Fibroblast of peridontal ligament (primary cell): ENCODE data around the gene PLEKHM3.
"Not testable (repeated sequence)": the region's sequence is repeated elsewhere in the genome, so short reads cannot be mapped to it uniquely, and the experiment has no call there.

Experiments
- DNase-seq: peaks from one replicate; pipeline ENCODE4 v3.0.0-alpha.2; 2010; ENCODE audit errors: extremely low read depth

Gene PLEKHM3

GRCh38 chr2:207950063-207950760, 75.1 kb downstream of the PLEKHM3 start:
- DNase-seq: no peak

- not testable (repeated sequence) for DNase-seq
Observed at GRCh38 chr2:207949245-207949644, 76.1 kb downstream of the PLEKHM3 start.

- DNase-seq: no peak
Observed at GRCh38 chr2:207944979-207945600, 80.2 kb downstream of the PLEKHM3 start.

- no peak for DNase-seq
Observed at GRCh38 chr2:207944334-207944733, 81.0 kb downstream of the PLEKHM3 start.

- DNase-seq: no peak
Observed at GRCh38 chr2:207939342-207940108, 85.8 kb downstream of the PLEKHM3 start.

- no peak for DNase-seq
Observed at GRCh38 chr2:207938886-207939285, 86.4 kb downstream of the PLEKHM3 start.

- DNase-seq: no peak
Observed at GRCh38 chr2:207938415-207938814, 86.9 kb downstream of the PLEKHM3 start.

- DNase-seq: peak; percentile 33
Observed at GRCh38 chr2:207937823-207938222, 87.5 kb downstream of the PLEKHM3 start.

- no peak for DNase-seq
Observed at GRCh38 chr2:207937253-207937652, 88.1 kb downstream of the PLEKHM3 start.

- no peak for DNase-seq
Observed at GRCh38 chr2:207936380-207936779, 88.9 kb downstream of the PLEKHM3 start.

GRCh38 chr2:207935991-207936370, 89.3 kb downstream of the PLEKHM3 start:
- no peak for DNase-seq

GRCh38 chr2:207935121-207935990, 90.0 kb downstream of the PLEKHM3 start:
- DNase-seq: peak; percentile 21

- no peak for DNase-seq
Observed at GRCh38 chr2:207934720-207935119, 90.6 kb downstream of the PLEKHM3 start.

GRCh38 chr2:207933396-207934065, 91.8 kb downstream of the PLEKHM3 start:
- DNase-seq: no peak

GRCh38 chr2:207932106-207932505, 93.2 kb downstream of the PLEKHM3 start:
- no peak for DNase-seq

GRCh38 chr2:207930747-207931146, 94.6 kb downstream of the PLEKHM3 start:
- no peak for DNase-seq

GRCh38 chr2:207929923-207930322, 95.4 kb downstream of the PLEKHM3 start:
- no peak for DNase-seq

- peak; percentile 21 for DNase-seq
Observed at GRCh38 chr2:207928079-207928478, 97.2 kb downstream of the PLEKHM3 start.

GRCh38 chr2:207926989-207927300, 98.4 kb downstream of the PLEKHM3 start:
- no peak for DNase-seq

- DNase-seq: peak; percentile 71
Observed at GRCh38 chr2:207926133-207926988, 99.0 kb downstream of the PLEKHM3 start.
